H1 (cell line): ENCODE data around the gene MPC1. TPM values are rescaled to one million over a fixed set of nuclear protein-coding genes. Genes with fewer than 3 reads are reported as not detected.

Experiments
- ASH2L ChIP-seq: fragments of 200-600, 300-600 bp; sonication (generic); IDR thresholded peaks from one replicate; pipeline ENCODE4 v1.7.1; 2017; ENCODE audit warnings: low read length
- BCL11A ChIP-seq, 2 experiments: IDR thresholded peaks; one replicate each; pipeline ENCODE4 v1.6.1; 2011; ENCODE audit warnings: low read depth in 2 of 2, low read length in 2 of 2, mild to moderate bottlenecking in 2 of 2
- EP300 ChIP-seq, 2 experiments: IDR thresholded peaks; 1 replicate in 1 of 2; 2 replicates in 1 of 2; pipeline ENCODE4 v1.6.1; 2011 to 2012; ENCODE audit warnings: low read depth in 2 of 2, low read length in 2 of 2, mild to moderate bottlenecking in 2 of 2, borderline replicate concordance in 1 of 2, inconsistent platforms in 1 of 2, moderate library complexity in 1 of 2
- GTF2F1 ChIP-seq: IDR thresholded peaks from 2 replicates; pipeline ENCODE4 v1.6.1; 2012; ENCODE audit warnings: low read depth, low read length, improper control_type of control experiment, borderline replicate concordance
- RAD21 ChIP-seq, 2 experiments: IDR thresholded peaks in 1 of 2; conservative IDR thresholded peaks in 1 of 2; 2 replicates each; pipeline ENCODE4 v1.6.1; 2011; ENCODE audit warnings: low read depth in 2 of 2, low read length in 2 of 2, improper control_type of control experiment in 1 of 2, inconsistent platforms in 1 of 2, mild to moderate bottlenecking in 1 of 2, moderate library complexity in 1 of 2
- RXRA ChIP-seq: IDR thresholded peaks from 2 replicates; pipeline ENCODE4 v1.6.1; 2011; ENCODE audit warnings: low read depth, mild to moderate bottlenecking, low read length, moderate library complexity; ENCODE audit not compliant: insufficient read depth
- SIRT6 ChIP-seq: IDR thresholded peaks from one replicate; pipeline ENCODE4 v1.7.1; 2012; ENCODE audit warnings: low read length, inconsistent platforms
- polyA plus RNA-seq, 7 experiments: library from polyadenylated mRNA; depleted of rRNA in 3 of 7; stranded (reverse) in 5 of 7; unstranded in 2 of 7; fragments of >200 nt in 5 of 7; fragments of 200-250 nt in 2 of 7; gene quantifications; 1 replicate in 5 of 7; 2 replicates in 1 of 7; 4 replicates in 1 of 7; pipeline versions ENCODE4 v1.2.1 to v1.2.3, GENCODE V29; 2011 to 2013; ENCODE audit warnings: missing spikeins in 2 of 7, mixed read lengths in 2 of 7
- total RNA-seq: library from RNA; stranded (reverse); fragmentation: NEBNext Ultra II Directional; extraction: Animal tissue kit (Norgen Biotek cat#: 25700); gene quantifications from 2 replicates; pipeline ENCODE4 v1.2.1, GENCODE V29; 2021
- TF ChIP-seq, protein P1 (sequence below): IDR thresholded peaks from 2 replicates; pipeline ENCODE4 v1.6.1; 2012; ENCODE audit warnings: inconsistent platforms
- TF ChIP-seq, protein P2 (sequence below): fragments of 300-600 bp; sonication (generic); IDR thresholded peaks from 2 replicates; pipeline ENCODE4 v1.7.1; 2012; ENCODE audit warnings: low read length, moderate library complexity, mild to moderate bottlenecking, inconsistent platforms; ENCODE audit not compliant: insufficient replicate concordance

MPC1 gene
- total and polyA plus RNA-seq, 2 of the 8 experiments (the other 6 are each of a cell fraction or from before 2014, with no cell fraction given), result 10.2 to 12.6 TPM

- TF ChIP-seq ASH2L, result no peak
- TF ChIP-seq RAD21 (IDR thresholded peaks at IDR 0.05 in 1 of 2, conservative IDR thresholded peaks at IDR 0.05 in 1 of 2; ENCODE audit: low read depth in 2 of 2, low read length in 2 of 2), result no peak
- no peak for TF ChIP-seq GTF2F1
- TF ChIP-seq EP300 (IDR thresholded peaks at IDR 0.05; ENCODE audit: borderline replicate concordance in 1 of 2, low read depth in 2 of 2, low read length in 2 of 2), result no peak
- TF ChIP-seq, protein P1, sequence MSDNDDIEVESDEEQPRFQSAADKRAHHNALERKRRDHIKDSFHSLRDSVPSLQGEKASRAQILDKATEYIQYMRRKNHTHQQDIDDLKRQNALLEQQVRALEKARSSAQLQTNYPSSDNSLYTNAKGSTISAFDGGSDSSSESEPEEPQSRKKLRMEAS, result peak; percentile 66
- TF ChIP-seq, protein P2, sequence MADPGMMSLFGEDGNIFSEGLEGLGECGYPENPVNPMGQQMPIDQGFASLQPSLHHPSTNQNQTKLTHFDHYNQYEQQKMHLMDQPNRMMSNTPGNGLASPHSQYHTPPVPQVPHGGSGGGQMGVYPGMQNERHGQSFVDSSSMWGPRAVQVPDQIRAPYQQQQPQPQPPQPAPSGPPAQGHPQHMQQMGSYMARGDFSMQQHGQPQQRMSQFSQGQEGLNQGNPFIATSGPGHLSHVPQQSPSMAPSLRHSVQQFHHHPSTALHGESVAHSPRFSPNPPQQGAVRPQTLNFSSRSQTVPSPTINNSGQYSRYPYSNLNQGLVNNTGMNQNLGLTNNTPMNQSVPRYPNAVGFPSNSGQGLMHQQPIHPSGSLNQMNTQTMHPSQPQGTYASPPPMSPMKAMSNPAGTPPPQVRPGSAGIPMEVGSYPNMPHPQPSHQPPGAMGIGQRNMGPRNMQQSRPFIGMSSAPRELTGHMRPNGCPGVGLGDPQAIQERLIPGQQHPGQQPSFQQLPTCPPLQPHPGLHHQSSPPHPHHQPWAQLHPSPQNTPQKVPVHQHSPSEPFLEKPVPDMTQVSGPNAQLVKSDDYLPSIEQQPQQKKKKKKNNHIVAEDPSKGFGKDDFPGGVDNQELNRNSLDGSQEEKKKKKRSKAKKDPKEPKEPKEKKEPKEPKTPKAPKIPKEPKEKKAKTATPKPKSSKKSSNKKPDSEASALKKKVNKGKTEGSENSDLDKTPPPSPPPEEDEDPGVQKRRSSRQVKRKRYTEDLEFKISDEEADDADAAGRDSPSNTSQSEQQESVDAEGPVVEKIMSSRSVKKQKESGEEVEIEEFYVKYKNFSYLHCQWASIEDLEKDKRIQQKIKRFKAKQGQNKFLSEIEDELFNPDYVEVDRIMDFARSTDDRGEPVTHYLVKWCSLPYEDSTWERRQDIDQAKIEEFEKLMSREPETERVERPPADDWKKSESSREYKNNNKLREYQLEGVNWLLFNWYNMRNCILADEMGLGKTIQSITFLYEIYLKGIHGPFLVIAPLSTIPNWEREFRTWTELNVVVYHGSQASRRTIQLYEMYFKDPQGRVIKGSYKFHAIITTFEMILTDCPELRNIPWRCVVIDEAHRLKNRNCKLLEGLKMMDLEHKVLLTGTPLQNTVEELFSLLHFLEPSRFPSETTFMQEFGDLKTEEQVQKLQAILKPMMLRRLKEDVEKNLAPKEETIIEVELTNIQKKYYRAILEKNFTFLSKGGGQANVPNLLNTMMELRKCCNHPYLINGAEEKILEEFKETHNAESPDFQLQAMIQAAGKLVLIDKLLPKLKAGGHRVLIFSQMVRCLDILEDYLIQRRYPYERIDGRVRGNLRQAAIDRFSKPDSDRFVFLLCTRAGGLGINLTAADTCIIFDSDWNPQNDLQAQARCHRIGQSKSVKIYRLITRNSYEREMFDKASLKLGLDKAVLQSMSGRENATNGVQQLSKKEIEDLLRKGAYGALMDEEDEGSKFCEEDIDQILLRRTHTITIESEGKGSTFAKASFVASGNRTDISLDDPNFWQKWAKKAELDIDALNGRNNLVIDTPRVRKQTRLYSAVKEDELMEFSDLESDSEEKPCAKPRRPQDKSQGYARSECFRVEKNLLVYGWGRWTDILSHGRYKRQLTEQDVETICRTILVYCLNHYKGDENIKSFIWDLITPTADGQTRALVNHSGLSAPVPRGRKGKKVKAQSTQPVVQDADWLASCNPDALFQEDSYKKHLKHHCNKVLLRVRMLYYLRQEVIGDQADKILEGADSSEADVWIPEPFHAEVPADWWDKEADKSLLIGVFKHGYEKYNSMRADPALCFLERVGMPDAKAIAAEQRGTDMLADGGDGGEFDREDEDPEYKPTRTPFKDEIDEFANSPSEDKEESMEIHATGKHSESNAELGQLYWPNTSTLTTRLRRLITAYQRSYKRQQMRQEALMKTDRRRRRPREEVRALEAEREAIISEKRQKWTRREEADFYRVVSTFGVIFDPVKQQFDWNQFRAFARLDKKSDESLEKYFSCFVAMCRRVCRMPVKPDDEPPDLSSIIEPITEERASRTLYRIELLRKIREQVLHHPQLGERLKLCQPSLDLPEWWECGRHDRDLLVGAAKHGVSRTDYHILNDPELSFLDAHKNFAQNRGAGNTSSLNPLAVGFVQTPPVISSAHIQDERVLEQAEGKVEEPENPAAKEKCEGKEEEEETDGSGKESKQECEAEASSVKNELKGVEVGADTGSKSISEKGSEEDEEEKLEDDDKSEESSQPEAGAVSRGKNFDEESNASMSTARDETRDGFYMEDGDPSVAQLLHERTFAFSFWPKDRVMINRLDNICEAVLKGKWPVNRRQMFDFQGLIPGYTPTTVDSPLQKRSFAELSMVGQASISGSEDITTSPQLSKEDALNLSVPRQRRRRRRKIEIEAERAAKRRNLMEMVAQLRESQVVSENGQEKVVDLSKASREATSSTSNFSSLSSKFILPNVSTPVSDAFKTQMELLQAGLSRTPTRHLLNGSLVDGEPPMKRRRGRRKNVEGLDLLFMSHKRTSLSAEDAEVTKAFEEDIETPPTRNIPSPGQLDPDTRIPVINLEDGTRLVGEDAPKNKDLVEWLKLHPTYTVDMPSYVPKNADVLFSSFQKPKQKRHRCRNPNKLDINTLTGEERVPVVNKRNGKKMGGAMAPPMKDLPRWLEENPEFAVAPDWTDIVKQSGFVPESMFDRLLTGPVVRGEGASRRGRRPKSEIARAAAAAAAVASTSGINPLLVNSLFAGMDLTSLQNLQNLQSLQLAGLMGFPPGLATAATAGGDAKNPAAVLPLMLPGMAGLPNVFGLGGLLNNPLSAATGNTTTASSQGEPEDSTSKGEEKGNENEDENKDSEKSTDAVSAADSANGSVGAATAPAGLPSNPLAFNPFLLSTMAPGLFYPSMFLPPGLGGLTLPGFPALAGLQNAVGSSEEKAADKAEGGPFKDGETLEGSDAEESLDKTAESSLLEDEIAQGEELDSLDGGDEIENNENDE, result no peak
- no peak for TF ChIP-seq SIRT6
- no peak for TF ChIP-seq RXRA
- TF ChIP-seq BCL11A (IDR thresholded peaks at IDR 0.05; ENCODE audit: low read depth in 2 of 2, low read length in 2 of 2), result no peak
Observed at GRCh38 chr6:166382933-166383801, at the start of gene MPC1 (continued).
